HL-60/S4 treated with phorbol 12-myristate 13-acetate at 8.2 ng/mL for 4 days and 3 days (cell line): ENCODE results near the gene TLR10.
"Not testable (repeated sequence)": the region's sequence is repeated elsewhere in the genome, so short reads cannot be mapped to it uniquely, and the experiment has no call there.

Source experiments
- in situ Hi-C: fragments of 300-500 bp; cut with MboI; formaldehyde crosslinking; loops from 2 replicates; pipeline ENCODE4 v1.15.0; 2022; ENCODE audit warnings: low sequenced_read_pairs

The TLR10 gene

DNA sequence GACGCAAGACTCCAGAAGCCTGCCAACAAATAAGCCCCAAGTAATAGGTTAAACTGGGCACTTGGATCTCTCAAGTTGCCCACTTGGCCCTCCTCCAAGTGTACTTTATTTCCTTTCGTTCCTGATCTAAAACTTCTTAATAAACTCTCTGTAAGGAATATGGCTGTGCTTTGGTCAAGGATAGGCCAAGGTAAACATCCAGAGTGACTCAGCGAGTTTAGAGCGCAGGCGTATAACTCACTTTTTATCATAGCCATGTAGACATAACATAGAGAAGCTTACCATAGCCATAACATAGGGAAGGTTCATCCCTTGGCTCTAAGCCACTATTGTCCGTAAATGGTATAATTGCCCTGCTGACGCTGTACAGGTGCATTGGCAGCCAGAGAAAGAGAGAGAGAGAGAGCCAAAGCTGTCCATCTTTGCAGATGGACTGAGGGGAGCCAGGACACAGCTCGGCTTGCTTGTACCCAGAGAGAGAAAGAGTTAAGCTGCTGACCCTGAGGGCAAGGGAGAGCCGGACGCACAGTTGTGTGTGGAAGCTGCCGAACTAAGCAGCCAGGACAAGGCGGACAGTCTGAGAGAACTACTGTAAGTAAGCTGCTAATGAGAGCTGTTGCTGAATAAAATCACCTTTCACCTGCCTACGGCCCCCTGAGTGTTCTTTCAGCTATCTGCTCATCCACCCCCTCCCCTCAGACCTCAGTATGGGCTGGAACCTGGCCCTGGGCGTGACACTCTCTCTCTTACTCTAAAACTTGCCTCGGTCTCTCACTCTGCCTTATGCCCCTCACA lies 20.0 kb upstream of the TLR10 start:
- in situ Hi-C loops = no loop called here

DNA sequence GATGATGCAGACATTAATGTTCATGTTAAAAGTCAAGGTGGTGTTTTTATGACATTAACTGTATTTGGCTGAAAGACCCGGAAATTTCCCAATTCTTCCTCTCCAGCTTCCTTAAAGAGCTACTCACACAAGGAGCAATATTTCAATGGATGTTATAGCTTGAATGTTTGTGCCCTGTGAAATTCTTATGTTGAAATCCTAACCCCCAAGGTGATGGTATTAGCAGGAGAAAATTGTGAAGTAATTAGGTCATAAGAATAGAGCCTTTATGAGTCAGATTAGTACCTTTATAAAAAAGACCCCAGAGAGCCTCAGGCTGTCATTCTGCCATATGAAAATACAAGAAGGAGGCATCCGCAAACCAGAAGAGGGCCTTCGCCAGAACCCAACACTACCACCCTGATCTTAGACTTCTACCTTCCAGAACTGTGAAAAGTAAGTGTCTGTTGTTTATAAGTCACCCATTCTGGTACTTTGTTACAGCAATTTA lies 18.2 kb upstream of the TLR10 start:
- in situ Hi-C loops = no loop called here

DNA sequence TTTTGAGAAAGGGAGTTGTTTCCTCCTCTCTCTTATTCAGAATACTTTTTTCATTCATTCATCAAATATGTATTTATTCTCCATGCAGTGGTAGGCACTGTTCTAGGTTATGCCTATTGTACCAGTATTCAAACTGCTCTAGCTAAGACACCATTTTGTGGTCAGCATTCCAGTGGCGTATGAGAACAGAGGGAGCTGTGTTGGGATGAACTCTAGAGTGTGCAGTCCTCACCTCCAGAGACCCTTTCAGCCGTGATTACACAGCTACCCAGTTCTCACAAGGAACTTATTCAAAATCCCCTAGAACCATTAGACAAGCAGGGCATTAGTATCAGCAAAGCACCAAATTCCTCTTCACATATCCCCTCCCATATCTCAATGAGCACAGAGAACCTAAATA lies 17.6 kb upstream of the TLR10 start:
- in situ Hi-C loops = no loop called here

DNA sequence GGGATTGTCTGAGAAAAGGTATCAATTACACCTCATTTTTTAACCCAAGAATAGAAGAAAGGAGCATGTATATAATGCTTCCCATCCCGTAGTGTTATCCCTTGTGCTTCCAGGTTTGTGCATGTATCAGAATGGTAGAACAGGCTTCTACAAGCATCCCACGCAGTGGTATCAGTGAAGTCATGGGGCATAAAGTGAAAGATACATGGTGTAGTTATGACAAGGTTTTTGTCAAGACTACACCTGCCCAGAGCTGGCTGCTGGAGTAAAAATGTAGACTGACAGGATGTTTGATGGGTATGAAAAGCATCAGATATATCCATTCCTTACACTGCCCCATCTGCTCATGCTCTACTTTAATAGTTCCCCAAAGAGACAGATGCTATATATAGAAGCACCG lies 12.3 kb upstream of the TLR10 start:
- in situ Hi-C loops = no loop called here

DNA sequence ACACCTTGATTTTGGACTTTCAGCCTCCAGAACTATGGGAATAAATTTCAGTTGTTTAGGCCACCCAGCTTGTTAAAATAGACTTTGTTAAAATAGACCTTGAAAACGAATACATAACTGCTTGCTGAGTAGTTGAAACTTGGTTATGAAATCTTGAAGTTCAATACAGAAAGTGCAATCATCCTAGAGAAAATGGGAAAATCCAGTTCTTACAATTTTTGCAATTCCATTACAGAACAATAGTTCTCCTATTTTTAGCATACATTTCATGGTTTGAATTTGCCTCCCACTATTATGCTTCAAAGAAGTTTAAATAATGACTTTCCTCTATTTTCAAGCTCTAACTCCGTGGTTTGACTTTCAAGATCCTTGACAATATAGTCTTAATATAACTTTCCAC lies 11.3 kb upstream of the TLR10 start:
- in situ Hi-C loops = no loop called here

DNA sequence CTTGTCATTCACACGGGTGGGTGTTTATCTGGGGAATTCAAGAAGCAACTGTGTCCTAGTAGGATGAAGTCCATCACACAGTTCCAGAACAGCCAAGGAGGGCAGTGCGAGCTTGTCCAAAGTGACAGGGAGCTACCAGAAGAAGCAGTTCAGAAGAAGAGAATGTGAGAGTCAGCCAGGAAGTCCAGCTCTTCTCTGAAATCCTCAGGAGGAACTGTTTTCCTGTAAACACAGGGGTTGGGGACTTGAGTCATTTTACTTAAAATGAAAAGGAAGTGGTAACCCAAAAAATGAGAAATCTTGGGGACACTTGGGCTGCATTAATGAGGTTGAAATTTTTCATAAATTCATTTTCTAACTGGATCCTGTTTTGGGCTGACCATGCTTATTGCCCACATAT lies 8.2 kb upstream of the TLR10 start:
- in situ Hi-C loops = no loop called here

DNA sequence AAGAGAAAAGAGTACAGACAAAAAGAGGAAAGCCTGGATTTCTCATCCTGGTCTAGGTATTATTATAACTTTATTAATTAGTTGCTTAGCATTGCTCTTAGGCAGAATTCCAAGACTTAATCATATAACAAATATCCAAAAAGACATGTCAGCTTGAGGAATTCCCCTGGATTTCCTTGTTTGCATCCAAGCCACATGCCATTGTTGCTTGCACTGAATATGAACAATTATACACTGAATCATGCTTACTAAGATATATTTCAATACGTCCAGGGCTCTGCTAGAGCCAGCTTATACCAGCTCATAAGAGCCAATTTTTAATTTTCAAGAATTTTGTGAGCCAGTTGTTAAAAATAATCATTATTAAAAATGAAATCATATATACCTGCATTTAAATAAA lies 5.5 kb upstream of the TLR10 start:
- in situ Hi-C loops = no loop called here

DNA sequence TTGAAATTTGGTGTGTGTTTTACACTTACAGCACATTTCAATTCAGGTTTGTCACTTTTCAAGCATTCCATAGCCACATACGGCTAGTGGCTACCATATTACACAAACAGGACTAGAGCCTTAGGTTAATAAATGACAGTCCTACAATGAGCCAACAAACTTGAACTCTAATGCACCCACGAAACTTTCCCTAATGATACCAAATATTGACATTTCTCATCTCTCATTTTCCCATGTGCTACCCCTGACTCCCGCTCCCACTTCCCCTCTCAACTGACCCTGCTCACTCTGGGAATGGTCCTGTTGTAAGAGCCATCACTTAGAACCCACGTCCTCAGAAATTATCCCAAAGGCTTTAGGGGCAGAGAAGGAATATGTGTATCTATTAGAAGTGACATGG lies 4.9 kb upstream of the TLR10 start:
- in situ Hi-C loops = no loop called here

DNA sequence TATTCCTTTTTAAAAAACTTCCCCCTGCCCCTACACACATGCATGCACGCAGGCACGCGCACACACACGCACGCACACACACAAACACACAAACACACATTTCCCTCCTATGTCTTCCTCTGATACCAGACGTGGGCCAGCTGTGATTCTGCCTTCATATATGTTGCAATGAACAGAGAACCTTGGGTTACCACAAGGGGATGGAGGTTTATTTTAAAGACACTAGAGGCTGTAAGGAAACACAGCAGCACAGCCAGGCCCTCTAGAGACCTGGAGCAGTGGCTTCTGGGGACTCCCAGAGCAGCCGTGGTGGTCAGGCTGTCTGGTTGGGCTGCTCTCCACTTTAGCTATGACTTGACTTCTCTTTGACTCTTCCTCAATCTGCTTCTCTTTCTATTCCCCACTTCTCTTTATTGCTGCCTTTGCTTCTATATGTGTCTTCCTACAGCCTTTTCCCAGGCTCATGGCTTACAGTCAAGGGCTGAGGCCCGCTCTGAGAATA lies 3.2 kb upstream of the TLR10 start:
- in situ Hi-C loops = no loop called here

DNA sequence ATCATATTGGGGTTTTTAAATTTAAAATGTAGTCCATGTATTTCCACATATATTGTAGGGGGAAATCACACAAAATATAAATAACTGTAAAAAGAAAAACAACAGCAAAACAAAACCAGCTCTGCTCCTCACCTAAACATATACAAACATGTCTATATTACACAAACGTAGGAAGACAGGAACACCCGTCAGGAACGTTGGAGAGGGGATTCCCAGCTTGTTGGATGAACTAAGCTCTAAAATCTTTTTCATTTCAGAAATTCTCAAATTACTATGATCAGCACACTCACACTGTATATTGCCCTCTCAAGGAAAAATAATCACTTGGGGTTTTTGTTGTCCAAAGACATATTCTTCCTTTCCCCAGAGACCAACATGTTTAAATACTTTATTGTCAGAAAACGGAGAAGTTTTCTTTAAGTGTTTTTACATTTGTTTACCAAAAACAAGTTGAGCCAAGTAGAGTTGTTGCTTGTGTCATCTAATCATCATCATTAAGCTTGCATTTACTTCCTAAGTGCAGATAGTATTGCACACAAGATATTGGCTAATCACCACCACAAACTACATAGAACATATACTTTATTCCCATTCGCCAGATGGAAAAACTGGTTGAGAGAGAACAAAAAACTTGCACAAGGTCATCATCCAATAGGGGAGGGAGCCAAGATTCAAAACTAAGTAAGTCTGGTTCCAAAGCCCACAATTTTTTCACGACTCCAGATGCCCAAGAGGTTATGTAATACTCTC lies 2.4 kb upstream of the TLR10 start:
- in situ Hi-C loops = no loop called here

DNA sequence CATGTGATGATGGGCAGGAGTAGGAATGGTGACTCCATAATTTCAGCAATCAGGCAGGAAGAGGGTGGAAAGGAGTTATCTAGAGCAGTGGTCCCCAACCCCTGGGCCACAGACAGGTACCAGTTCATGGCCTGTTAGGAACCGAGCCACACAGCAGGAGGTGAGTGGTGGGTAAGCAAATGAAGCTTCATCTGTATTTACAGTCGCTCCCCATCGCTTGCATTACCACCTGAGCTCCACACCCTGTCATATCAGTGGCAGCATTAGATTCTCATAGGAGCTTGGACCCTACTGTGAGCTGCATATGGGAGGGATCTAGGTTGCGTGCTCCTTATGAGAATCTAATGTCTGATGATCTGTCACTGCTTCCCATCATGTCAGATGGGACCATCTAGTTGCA lies 1.4 kb upstream of the TLR10 start:
- in situ Hi-C loops = no loop called here

DNA sequence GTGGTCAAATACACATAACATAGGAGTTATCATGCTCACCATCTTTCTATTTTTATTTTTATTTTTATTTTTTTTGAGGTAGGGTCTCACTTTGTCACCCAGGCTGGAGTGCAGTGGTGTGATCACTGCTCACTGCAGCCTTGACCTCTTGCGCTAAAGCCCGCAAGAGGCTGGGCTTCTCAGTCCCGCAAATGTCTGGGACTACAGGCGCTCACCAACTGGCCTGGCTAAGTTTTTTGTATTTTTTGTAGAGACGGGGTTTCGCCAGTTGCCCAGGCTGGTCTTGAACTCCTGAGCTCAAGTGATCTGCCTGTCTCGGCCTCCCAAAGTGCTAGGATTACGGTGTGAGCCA lies 295 bp upstream of the TLR10 start:
- in situ Hi-C loops = no loop called here

DNA sequence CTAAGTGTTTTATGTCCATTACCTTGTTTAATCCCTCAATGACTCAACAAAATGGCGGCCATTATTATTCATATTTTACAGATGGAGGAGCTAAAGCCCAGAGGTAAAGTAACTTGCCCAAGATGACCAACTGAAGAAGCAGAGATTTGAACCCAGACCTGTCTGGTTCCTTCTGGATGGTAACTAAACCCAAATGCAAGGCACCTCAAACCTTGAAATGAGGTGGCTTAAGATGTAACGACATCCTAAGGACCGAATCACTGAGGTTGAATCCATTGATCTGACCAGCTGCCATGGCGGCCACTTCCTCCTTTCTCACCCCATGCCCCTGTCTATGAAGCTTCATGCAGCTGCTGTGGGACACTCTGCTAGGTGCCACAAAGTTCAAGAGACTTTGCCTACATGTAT lies 932 bp downstream of the TLR10 start:
- in situ Hi-C loops = no loop called here

DNA sequence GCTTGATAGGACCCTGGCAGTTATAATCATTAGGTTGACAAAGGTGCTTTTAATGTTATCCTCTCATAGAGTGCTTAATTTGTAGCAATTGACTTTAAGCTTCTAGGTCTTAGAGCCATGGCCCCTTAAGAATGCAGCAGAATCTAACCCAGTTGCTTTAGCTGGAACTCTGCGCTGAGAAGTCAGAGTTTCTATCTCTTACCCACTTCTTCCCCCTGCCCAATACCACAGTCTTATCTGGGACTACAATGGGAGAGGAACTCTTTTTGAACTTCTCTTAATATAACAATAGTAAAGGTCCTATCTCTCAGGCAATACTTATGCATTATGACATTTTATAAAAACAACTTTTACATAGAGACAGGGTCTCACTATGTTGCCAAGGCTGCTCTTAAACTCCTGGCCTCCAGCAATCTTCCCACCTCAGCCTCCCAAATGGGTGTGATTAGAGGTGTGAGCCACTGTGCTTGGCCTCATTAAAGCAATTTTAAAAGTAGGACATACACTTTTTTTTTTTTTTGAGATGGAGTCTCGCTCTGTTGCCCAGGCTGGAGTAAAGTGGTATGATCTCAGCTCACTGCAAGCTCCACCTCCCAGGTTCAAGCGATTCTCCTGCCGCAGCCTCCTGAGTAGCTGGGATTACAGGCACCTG lies 1.8 kb downstream of the TLR10 start:
- in situ Hi-C loops = no loop called here

DNA sequence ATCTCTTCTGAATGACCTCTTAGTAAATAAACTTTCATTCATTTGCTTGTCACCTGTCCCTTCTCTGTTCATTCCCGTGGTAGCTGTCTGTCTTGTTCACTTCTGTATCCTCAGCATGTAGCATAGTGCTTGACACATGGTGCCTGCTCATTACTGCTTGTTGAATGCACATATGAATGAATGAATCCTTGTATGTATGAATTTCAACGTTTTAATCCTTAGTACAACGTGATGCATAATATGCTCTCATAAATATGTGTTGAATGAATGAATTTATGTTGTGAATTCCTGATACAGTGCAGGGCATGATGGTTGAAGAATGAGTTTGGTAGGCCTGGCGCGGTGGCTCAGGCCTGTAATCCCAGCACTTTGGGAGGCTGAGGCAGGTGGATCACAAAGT lies 3.0 kb downstream of the TLR10 start:
- in situ Hi-C loops = no loop called here

DNA sequence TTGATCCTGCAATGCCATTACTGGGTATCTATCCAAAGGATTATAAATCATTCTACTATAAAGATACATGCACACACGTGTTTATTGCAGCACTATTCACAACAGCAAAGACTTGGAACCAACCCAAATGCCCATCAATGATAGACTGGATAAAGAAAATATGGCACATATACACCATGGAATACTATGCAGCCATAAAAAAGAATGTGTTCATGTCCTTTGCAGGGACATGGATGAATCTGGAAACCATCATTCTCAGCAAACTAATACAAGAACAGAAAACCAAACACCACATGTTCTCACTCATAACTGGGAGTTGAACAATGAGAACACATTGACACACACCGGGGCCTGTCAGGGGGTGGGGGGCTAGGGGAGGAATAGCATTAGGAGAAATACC lies 4.9 kb downstream of the TLR10 start:
- in situ Hi-C loops = not testable (repeated sequence)

DNA sequence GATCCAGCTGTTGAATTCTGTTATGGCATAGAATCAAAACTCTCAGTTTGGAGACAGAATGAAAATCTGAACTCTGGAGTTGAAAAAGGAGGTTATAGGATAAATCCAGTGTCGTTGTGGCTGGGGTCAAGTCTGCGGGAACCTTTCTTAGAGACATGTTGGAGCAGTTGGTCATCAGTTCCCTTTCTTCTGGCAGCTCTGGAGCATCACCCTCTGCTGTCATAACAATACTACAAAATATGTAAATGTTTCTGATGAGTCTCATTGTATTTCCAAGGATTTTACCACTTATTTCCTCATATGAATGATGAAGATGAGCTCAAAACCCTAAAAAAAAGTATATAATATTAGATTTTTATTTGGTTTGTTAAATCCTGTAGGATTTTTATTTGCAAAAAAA lies 7.5 kb downstream of the TLR10 start:
- in situ Hi-C loops = no loop called here

DNA sequence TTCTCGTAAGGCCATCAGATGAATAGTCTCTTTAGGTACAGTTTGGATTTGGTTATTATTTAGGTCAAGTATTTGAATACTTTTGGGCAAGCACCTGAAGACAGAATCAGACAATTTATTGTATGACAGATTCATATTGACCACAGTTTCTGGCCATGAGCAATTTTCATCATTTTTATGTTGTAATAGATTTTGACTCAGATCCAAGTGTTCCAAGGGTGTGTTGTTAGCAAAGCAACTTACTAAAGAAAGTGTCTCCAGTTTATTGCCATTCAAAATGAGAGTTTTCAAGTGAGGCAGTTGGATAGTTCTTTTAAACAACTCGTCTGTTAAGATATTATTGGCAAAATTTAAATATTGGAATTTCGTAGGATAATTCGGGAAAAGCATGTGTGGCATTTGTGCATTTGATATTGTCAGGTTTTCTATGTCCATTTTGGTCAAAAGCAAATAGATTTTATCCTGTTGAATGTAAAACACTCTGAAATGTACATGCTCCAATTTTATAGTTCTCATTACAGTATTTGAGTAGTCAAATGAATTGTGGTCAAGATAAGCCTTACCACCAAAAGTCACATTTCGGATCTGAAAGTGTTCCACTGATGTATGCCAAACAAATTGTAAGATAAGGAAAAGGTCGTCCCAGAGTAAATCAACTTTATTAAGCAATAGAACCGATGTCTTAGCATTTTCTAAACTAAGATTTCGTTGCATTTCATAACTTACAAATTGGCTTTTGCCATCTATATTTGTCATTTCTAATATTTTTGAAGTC lies 8.4 kb downstream of the TLR10 start:
- in situ Hi-C loops = no loop called here

DNA sequence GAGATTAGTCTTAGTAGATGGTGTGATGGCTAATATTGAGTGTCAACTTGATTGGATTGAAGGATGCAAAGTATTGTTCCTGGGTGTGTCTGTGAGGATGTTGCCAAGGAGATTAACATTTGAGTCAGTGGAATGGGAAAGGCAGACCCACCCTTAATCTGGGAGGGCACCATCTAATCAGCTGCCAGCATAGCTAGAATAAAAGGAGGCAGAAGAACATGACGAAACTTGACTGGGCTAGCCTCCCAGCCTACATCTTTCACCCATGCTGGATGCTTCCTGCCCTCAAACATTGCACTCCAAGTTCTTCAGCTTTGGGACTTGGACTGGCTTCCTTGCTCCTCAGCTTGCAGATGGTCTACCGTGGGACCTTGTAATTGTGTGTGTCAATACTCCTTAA lies 12.5 kb downstream of the TLR10 start:
- in situ Hi-C loops = not testable (repeated sequence)

DNA sequence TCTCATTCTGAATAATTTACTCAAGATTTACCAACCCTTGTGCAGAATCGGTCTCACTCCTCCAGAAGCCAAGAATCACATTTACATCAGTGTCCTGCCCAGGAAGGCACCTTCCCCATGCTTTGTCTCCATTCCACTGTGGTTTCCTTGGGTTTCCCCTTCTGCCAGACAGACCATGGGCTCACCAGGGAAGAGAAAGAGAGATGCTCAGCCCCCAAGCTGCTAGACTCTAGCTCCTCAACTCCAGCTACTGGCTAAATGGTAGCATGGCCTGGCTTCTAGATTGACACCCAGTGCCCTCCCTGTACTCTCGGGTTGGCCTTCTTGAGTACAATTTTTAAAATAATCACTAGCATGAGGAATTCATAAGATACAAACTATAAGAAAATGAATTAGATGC lies 12.9 kb downstream of the TLR10 start:
- in situ Hi-C loops = no loop called here

DNA sequence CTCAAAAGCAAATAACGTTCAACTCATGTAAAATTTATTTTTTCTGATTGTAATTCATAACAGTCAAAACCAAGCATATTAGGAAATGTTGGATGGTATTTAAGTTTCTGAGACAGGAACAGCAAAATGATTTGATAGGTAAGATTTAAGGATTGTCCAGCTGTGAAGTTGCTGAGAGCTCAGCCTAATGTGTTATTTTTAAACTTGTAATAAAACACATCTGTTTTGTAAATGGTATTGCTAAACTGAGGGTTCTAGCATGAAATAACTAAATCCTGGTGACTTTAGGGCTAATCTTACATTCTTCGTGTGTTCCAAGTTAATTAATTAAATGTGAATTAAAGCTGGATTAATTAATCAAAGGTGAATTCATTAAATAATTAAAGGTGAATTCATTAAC lies 13.3 kb downstream of the TLR10 start:
- in situ Hi-C loops = no loop called here
